CD4-positive, alpha-beta T cell treated with Interferon gamma for 1 hour (primary cell): Measurements from ENCODE around the gene TRIM65.

Experiments used
- DNase-seq: peaks from one replicate; pipeline ENCODE4 v3.0.0-alpha.2; 2020

TRIM65 gene

GRCh38 chr17:75917141-75917916 is 20.6 kb upstream of the TRIM65 start:
- DNase-seq, result no peak

GRCh38 chr17:75915268-75915667 is 18.5 kb upstream of the TRIM65 start:
- no peak for DNase-seq

GRCh38 chr17:75914643-75915267 is 18.0 kb upstream of the TRIM65 start:
- no peak for DNase-seq

- no peak for DNase-seq
These were observed 16.9 kb upstream of the TRIM65 start for GRCh38 chr17:75913537-75914210.

GRCh38 chr17:75910699-75911098 is 13.9 kb upstream of the TRIM65 start:
- DNase-seq, result no peak

- DNase-seq, result no peak
These were observed 13.1 kb upstream of the TRIM65 start for GRCh38 chr17:75909812-75910274.

GRCh38 chr17:75909051-75909811 is 12.5 kb upstream of the TRIM65 start:
- DNase-seq, result no peak

- DNase-seq, result no peak
These were observed 11.4 kb upstream of the TRIM65 start for GRCh38 chr17:75908201-75908600.

GRCh38 chr17:75906143-75906884 is 9.6 kb upstream of the TRIM65 start:
- no peak for DNase-seq

- peak; percentile 97 for DNase-seq
These were observed 8.2 kb upstream of the TRIM65 start, which contains the start of gene MRPL38 for GRCh38 chr17:75904749-75905521. TSS of gene MRPL38 (minus strand) at chr17:75904884. CDS start at chr17:75904875, 9 bp downstream.

GRCh38 chr17:75902406-75902805 is 5.7 kb upstream of the TRIM65 start:
- DNase-seq, result no peak

- DNase-seq, result no peak
These were observed 5.0 kb upstream of the TRIM65 start for GRCh38 chr17:75901727-75902126.

GRCh38 chr17:75900691-75901533 is 4.2 kb upstream of the TRIM65 start:
- no peak for DNase-seq

GRCh38 chr17:75899767-75900468 is 3.2 kb upstream of the TRIM65 start:
- DNase-seq, result no peak

- no peak for DNase-seq
These were observed 2.6 kb upstream of the TRIM65 start for GRCh38 chr17:75899353-75899752.

GRCh38 chr17:75898791-75899190 is 2.0 kb upstream of the TRIM65 start:
- no peak for DNase-seq

GRCh38 chr17:75898065-75898464 is 1.3 kb upstream of the TRIM65 start:
- DNase-seq, result no peak

GRCh38 chr17:75897160-75898019 is 639 bp upstream of the TRIM65 start:
- DNase-seq, result no peak
